Mucosa of rectum (tissue), 2 donors: Measurements from ENCODE around the gene NOX5.
A peak's percentile ranks its signal among the peaks of the same experiment; 100 is the strongest.

Experiments
- H3K27ac ChIP-seq, 2 donors: one replicate each; pipeline ENCODE4 v1.7.0; 2013; ENCODE audit warnings: inconsistent platforms in 2 of 2, low read depth in 2 of 2, low read length in 2 of 2
- H3K27me3 ChIP-seq, 2 donors: one replicate each; pipeline ENCODE4 v1.7.0; 2013; ENCODE audit warnings: low read length in 2 of 2; ENCODE audit not compliant: control insufficient read depth in 2 of 2, insufficient read depth in 2 of 2
- H3K36me3 ChIP-seq, 2 donors: one replicate each; pipeline ENCODE4 v1.7.0; 2013; ENCODE audit warnings: low read length in 2 of 2; ENCODE audit not compliant: control insufficient read depth in 2 of 2, insufficient read depth in 2 of 2
- H3K4me1 ChIP-seq, 2 donors: one replicate each; pipeline ENCODE4 v1.7.0; 2013; ENCODE audit warnings: low read length in 2 of 2, mild to moderate bottlenecking in 1 of 2; ENCODE audit not compliant: control insufficient read depth in 2 of 2, insufficient read depth in 2 of 2
- H3K4me3 ChIP-seq, 2 donors: one replicate each; pipeline ENCODE4 v1.7.0; 2013; ENCODE audit warnings: low read length in 2 of 2
- H3K9ac ChIP-seq, 2 donors: one replicate each; pipeline ENCODE4 v1.7.0; 2013; ENCODE audit warnings: low read length in 2 of 2, low read depth in 1 of 2, mild to moderate bottlenecking in 1 of 2
- H3K9me3 ChIP-seq, 2 donors: one replicate each; pipeline ENCODE4 v1.7.0; 2013; ENCODE audit warnings: low read length in 2 of 2; ENCODE audit not compliant: control insufficient read depth in 2 of 2
- donor health status: healthy.
- donor health status: Normal muscosa, but diverticular disease.

The NOX5 gene

DNA sequence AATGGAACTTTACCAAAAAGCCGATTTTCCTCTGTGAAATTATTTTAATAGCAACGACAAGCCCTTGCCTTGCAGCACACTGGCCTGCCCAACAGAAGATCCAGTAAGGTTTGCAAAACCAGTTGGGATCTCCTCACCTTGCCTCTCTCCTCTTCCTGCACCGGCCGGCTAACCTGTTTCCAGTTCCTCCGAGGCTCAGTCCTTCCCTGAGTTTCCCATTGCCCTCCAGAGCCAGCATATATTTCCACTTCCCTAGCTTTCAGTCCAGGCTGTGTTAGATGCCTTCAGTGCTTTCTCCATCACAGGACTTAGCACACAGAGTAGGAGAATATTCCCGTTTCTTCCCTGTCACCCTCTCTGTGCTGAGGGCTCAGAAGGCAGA is 60.3 kb downstream of the NOX5 start:
- peak overlapping the region; percentile 83 to 85 for H3K4me3 ChIP-seq
- H3K27ac ChIP-seq = no peak overlapping the region
- H3K4me1 ChIP-seq = peaks cover 0 to 5% of the 10 kb centered on the region in 2 donors
- peak overlapping the region; percentile 83 to 84 for H3K9ac ChIP-seq
- H3K36me3 ChIP-seq = no peaks in the 10 kb centered on the region
- H3K27me3 ChIP-seq = no peaks in the 10 kb centered on the region
- no peaks in the 10 kb centered on the region for H3K9me3 ChIP-seq

DNA sequence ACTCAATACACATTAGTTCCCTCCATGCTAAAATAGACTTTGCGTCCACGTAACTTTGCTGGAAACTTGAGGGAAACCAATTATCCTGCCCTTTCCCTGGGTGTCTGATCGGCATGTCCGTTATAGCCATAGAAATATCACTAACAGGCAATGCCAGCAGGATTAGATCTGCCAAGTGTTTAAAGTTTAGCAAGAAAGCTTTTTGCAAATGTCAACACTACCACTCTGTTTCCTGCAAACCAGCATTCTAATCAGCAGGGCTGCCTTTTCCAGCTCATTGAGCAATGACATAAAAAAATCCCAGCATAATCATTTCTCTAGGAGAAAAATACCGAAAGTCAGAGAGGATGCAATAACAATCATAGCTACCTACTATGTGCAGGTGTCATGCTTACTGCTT is 60.9 kb downstream of the NOX5 start:
- no peaks in the 10 kb centered on the region for H3K9me3 ChIP-seq

DNA sequence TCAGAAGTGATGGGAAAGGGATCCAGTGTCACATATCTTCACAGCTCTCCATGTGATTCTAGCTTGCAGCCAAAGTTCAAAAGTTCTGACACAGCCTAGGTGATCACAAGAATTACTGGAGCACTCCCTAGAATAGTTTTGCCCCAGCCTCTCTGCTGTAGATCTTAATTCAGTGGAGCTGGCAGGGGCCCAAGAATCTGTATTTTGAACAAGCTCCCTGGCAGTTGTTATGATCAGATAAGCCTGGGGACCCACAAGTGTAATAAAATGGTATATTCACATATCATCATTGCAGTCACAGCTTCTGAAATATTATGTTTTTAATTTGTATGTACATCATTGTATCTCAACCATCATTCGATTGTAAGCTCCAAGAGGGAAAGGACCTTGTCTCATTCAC is 62.3 kb downstream of the NOX5 start:
- Histone ChIP-seq H3K27me3 (no peaks in the 10 kb centered on the region), H3K9ac (no peak overlapping the region), H3K4me1 (peaks cover 0 to 5% of the 10 kb centered on the region in 2 donors), H3K4me3 (no peak overlapping the region), H3K36me3 (no peaks in the 10 kb centered on the region), H3K9me3 (no peaks in the 10 kb centered on the region), H3K27ac (no peak overlapping the region)

More for the DNA sequence above, 60.9 kb downstream of the NOX5 start:
- Histone ChIP-seq H3K9ac (no peak overlapping the region), H3K4me3 (no peak overlapping the region), H3K27me3 (no peaks in the 10 kb centered on the region), H3K4me1 (peaks cover 0 to 5% of the 10 kb centered on the region in 2 donors), H3K36me3 (no peaks in the 10 kb centered on the region), H3K27ac (no peak overlapping the region)

DNA sequence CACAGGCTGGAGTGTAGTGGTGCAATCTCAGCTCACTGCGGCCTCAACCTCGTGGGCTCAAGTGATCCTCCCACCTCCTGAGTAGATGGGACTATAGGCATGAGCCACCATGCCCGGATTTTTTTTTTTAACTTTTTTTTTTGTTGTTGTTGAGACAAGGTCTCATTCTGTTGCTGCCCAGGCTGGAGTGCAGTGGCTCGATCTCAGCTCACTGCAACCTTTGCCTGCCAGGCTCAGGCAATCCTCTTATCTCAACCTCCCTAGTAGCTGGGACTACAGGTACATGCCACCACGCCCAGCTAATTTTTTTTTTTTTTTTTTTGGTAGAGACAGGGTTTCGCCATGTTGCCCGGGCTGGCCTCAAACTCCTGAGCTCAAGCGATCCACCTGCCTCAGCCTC is 64.1 kb downstream of the NOX5 start:
- Histone ChIP-seq H3K27me3 (no peaks in the 10 kb centered on the region), H3K9ac (no peak overlapping the region), H3K36me3 (no peaks in the 10 kb centered on the region), H3K4me3 (no peak overlapping the region), H3K9me3 (no peaks in the 10 kb centered on the region), H3K4me1 (peaks cover 2 to 3% of the 10 kb centered on the region in 2 donors), H3K27ac (no peak overlapping the region)

DNA sequence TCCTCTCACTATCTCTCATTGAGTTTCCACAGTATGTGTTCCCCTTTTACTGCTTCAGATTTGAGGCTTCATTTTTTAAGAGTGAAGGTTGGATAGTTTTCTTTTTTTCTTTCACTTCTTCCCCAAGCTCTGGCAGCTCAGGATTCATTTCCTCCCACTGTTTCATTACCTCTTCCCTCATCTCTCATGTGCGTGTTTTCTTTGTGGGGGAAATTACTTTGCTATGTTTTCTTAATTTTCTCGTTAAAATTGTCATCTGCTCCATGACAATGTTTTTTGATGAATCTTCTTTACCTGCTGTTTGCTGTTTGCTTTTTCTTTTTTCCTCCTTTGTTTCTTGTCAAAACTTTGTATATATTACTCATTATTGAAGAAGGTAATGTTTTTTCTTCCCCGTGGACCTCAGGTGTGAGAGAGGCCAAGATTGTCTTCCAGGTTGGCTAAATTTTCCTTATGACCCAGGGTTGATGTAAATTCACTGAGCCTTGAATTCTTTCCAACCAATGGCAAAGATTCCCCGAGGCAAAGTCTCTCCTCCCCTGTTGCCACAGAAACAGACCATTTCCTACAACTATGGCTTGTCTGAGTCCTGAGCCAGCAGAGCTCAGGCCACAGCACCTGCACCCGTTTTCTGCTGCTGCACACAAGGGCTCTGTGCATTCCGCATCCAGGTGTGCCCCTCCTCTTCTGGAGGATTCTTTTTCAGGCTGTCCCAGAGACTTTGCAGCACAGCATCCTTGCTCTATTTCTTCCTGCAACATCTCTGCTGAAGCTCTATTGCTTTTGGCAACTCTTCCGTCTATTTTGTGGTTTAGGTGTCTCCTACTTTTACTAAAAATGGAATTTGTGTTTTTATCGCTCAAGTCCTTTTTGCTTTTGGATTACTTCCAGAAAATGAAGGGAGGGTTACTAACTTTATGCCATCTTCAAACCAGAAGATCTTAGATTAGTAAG is 66.1 kb downstream of the NOX5 start:
- Histone ChIP-seq H3K9me3 (no peaks in the 10 kb centered on the region), H3K27ac (no peak overlapping the region), H3K36me3 (no peaks in the 10 kb centered on the region)

DNA sequence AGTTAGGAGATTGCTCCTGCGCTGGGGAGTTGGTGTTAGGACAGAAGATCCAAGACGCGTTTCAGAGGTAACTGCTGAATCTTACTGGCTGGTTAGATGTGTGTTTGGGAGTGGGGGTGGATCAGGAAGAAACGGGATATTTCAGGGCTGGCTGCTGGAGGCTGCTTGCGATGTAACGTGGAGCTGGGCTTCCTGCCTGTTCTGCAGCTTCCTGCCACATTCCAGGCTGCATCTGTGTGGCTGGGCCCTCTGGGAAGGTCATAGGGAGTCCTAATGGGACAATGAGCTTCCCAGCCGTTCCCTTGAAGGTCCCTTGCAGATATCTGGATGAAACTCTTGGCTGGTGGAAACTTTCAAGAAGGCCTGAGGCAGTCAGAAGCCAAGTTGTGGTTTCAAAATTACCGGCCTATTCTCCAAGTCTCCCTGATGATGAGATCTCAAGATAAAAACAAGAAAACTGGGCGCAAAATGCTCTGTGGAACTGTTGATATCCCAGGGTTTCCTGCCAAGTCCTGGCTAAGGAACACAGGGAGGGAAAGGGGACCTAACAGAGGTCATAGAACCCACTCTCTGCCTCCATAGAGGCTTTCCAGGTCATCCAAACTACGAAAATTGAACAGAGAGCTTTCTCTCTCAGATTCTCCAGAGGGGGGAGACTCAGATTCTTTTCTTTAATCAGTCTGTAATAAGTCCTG is 67.0 kb downstream of the NOX5 start:
- H3K4me1 ChIP-seq = peaks cover 0 to 2% of the 10 kb centered on the region in 2 donors
- no peaks in the 10 kb centered on the region for H3K27me3 ChIP-seq
- no peak overlapping the region for H3K9ac ChIP-seq
- peak overlapping the region in 1 of 2 donors; percentile 48 for H3K27ac ChIP-seq
- H3K9me3 ChIP-seq = no peaks in the 10 kb centered on the region
- H3K36me3 ChIP-seq = no peaks in the 10 kb centered on the region
- no peak overlapping the region for H3K4me3 ChIP-seq

More for the DNA sequence above, 66.1 kb downstream of the NOX5 start:
- H3K27me3 ChIP-seq = no peaks in the 10 kb centered on the region
- no peak overlapping the region for H3K4me3 ChIP-seq
- peaks cover 0 to 2% of the 10 kb centered on the region in 2 donors for H3K4me1 ChIP-seq
- H3K9ac ChIP-seq = no peak overlapping the region

DNA sequence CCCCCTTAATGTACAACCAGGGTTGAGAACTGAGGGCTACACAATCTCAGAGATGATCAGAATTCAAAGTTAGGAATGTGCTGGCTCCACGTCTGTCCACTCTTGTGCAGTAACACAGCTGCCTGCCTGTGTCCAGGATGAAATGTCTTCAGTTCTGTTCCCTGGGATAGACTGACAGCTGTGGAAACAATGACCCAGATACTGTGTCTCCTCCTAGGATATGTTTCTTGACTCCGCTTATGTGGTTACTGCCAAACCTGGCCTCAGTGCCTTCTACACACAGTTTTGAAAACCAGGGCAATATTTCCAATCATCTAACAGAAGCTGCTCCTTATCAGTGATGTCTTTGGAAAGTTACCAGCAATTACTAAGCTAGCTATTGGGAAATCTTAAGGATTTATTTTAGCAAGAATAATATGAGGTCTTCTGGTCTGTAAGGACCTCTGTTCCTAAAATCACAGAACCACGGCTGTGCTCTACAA is 67.6 kb downstream of the NOX5 start:
- H3K27ac ChIP-seq = no peak overlapping the region
- H3K4me3 ChIP-seq = no peak overlapping the region
- H3K4me1 ChIP-seq = peaks cover 0 to 2% of the 10 kb centered on the region in 2 donors
- H3K9me3 ChIP-seq = no peaks in the 10 kb centered on the region
- H3K9ac ChIP-seq = no peak overlapping the region
- H3K27me3 ChIP-seq = no peaks in the 10 kb centered on the region
- no peaks in the 10 kb centered on the region for H3K36me3 ChIP-seq

DNA sequence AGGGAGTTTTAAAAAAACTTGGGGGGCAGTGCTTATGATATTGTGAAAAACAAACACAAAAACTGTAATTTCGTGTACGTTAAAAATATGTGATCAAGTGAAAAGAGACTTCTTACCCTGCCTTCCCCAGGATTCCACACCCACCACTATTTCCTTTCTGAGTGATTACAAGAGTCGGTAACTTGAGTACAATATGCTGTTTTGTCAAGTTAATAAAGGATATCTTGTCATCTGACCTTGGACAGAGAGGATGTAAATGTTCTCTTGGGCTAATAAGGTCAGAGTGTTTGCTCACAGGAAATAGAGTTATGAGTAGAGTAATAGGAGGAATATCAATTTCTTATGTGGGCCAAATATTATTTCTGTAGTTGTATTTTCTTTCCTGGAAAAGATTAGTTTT is 68.1 kb downstream of the NOX5 start:
- no peaks in the 10 kb centered on the region for H3K27me3 ChIP-seq
- no peak overlapping the region for H3K9ac ChIP-seq
- H3K27ac ChIP-seq = no peak overlapping the region
- H3K36me3 ChIP-seq = no peaks in the 10 kb centered on the region
- peaks cover 0 to 2% of the 10 kb centered on the region in 2 donors for H3K4me1 ChIP-seq
- no peaks in the 10 kb centered on the region for H3K9me3 ChIP-seq
- H3K4me3 ChIP-seq = no peak overlapping the region

DNA sequence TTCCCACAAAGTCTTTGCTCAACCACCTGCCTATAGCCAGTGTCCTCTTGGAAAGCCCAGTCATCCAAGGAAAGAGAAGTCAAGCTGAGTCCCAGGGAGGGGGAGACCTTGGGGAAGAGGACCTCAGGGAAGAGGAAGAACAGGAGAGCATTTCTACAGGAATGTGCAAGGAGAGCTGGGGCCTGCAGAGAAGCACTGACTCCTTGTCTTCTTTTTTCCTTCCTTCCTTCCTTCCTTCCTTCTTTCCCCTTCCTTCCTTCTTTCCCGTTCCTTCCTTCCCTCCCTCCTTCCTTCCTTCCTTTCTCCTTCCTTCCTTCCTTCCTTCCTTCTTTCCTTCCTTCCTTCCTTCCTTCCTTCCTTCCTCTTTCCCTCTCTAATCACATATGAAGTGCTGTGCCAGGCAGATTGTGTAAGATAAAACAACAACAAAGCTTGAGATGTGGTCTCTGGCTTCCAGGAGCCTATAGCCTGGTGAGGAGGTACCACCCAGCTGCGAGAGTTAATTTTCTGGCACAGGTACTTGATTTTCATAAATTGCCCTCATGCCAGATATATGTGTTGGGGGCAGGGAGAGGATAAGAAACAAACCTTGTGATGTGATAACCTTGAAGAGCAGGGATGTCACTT is 70.0 kb downstream of the NOX5 start:
- no peak overlapping the region for H3K9ac ChIP-seq
- no peaks in the 10 kb centered on the region for H3K27me3 ChIP-seq
- H3K4me1 ChIP-seq = peaks cover 0 to 2% of the 10 kb centered on the region in 2 donors
- no peaks in the 10 kb centered on the region for H3K9me3 ChIP-seq
- H3K36me3 ChIP-seq = no peaks in the 10 kb centered on the region
- no peak overlapping the region for H3K27ac ChIP-seq
- H3K4me3 ChIP-seq = no peak overlapping the region
